Ammon's horn (tissue), 1 donor: ENCODE data around the gene BCL7C.

Source experiments
- DNase-seq: peaks from one replicate; pipeline ENCODE4 v3.0.0-alpha.2; 2016; ENCODE audit warnings: low spot score

Gene BCL7C

DNA sequence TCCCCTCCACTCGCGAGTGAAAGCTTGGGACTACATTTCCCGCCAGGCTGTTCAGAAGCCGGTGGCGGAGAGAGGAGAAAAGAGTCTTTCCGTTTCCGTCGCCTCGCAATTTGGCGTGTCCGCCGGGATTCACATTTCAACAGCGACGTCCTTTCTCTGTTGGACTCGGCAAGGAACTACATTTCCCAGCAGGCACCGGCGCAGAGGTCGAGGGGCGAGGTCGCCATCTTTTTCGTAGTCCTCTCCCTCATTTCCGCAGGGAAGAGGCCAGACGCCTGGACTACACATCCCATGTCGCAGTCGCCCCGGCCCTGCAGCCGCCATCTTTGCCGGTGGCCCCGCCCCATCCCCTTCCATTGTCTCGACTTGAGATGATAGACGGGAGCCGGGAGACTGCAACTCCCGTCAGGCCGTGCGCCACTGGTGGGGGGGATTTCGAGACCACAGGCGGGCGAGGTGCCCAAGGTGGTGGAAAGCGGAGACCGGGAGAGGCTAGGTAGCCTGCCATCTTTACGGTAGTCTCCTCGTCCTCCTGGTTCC lies 28.6 kb upstream of the BCL7C start:
- peak; percentile 100 for DNase-seq

DNA sequence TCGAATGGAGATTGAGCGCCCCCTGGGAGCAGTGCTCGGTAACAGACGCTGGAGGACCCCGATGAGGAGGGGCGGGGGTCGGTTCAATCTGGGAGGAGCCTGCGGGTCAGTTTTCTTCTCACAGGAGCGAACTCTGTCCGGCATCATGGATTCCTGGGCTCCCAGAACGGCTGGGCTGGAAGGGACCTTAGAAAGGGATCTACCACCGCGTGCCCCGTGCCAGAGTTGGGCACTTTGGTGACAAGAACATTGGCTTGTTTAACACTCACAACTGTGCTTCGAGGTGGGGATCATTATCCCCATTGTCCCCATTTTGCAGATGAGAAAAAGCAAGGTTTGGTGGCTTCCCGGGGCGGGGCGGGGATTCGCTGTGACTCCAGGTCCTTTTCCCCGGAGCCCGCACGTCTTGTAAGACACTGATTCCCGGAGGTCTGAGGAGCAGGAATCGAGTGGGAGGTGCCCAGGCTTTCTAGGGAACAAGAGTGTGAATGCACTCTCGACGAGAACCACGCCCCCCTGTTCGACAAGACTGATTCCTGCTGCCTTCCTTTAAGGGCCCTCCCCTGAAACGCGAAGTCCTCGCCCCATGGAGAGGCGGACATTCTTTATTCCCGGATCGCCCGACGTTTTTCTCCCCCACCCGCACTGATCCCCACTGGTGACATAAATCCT lies 28.0 kb upstream of the BCL7C start:
- peak; percentile 91 for DNase-seq

DNA sequence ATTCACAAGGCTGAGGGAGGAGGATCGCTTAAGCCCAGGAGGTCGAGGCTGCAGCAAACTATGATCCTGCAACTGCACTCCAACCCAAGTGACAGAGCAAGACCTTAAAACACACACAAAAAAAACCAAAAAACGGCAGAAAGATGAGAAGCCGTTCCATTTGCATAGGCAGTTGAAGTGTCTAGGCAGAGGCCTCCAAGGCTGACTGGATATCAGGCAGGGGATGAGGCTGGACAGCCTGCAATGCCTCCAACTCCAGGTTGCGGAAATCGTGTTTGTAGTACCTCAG lies 27.5 kb upstream of the BCL7C start:
- DNase-seq = no peak

DNA sequence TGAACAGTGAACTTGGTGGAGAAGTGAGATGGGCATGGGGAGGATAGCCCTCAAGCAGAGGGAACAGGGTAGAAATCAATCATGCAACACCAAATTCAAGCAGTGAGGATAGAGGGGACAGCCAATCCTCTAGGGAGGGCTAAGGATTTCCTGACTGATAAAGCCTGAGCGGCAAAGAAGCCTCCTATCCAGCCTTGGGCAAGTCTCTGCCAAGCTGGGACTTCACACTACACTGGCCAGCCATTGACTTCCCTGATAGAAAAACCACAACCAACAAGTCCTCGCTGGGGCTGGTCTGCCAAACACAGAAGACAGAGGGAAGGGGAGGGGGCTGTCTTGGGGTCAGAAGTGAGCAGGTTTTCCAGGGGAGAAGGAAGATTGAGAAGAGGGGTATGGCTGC lies 27.0 kb upstream of the BCL7C start:
- DNase-seq = no peak

DNA sequence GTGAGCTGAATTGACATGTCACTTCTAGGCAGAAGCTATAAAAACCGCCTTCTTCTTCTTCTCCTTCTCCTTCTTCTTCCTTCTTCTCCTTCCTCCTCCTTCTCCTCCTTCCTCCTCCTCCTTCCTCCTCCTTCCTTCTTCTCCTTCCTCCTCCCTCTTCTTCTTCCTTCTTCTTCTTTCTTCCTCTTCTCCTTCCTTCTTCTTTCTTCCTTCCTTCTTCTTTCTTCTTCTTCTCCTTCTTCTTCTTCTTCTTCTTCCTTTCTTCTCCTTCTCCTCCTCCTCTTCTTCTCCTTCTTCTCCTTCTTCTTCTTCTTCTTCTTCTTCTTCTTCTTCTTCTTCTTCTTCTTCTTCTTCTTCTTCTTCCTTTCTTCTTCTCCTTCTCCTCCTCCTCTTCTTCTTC lies 24.7 kb upstream of the BCL7C start:
- no peak for DNase-seq

DNA sequence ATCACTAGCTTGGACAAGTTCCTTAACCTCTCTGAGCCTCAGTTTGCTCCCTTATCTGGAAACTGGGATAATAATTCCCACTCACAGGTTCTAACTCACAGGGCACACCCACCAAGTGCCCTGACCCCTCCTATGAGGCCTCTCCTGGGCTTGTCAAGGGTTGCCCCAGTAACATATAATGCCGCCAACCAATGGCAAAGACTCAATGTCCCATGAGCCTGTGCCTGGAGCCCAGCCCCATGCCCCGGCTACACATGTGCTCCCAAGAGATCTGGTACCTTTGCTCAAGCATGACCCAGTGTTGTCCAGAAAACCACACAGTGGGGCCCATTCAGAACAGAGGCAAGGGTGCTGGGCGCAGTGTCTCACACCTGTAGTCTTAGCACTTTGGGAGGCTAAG lies 21.0 kb upstream of the BCL7C start:
- no peak for DNase-seq

DNA sequence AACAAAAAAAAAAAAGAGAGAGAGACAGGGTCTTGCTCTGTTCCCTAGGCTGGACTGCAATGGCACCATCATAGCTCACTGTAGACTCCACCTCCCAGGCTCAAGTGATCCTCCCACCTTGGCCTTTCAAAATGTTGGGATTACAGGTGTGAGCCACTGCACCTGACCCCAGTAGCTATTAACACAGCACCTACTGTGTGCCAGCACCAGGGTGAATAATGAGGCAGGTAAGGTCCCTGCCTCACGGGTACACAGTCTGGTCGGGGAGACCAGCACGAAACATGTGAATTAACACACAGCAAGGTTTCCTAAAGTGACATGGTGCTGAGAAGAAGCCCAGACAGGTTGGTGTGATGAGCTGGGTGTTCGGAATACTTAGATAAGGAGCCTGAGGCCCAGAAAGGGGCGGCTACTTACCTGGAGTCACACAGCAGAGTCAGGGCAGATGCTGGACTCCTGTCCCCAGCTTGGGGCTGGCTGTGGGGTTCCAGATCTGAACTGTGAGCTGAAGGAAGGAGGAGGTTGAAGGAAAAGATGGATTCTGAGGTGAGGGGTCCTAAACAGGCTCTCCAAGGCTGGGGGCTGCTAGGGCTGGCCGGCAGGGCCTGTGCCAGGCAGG lies 19.0 kb upstream of the BCL7C start:
- DNase-seq = no peak

DNA sequence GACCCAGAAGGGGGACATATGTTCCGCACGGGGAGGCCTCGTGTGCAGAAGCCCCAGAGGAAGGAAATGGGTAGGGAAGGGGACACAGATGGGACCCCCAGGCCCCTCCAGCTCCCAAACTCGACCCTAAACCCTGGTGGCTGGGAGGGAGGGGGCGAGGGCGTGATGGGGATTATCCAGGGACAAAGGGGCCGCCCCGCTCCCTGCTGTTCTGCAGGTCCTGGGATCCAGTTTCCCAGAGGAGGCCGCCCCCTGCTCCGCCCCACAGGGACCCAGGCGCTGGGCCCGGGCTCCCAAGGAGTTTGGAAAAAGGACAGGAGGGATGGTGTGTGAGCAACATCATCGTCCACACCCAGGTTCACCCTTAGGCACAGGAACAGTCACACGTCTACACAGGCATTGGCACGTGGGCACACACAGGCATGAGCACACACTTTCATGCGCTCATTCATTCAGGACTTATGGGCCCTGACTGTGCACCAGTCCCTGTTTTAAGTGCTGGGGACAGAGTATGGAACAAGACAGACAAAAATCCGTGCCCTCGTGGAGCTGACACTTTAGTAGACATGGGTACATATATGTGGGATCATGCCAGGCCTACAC lies 16.7 kb upstream of the BCL7C start:
- no peak for DNase-seq

DNA sequence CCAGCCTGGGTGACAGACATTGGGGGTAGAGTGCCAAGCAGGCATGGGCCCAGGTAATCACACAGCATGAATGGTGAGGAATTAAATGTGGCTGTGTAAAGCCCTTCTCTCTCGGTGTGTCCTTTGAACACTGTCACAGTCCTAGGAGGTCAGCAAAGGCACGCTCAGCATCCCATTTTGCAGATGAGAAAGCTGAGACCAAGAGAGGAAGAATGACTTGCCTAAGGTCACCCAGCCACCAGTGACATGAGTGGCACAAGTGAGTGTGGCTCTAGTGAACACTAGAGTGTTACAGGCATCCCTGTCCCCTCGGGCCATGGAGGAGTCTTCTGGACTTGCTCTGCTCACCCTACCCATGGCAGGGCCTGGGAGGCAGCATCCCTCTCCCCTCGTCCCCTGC lies 13.2 kb upstream of the BCL7C start:
- DNase-seq = no peak

DNA sequence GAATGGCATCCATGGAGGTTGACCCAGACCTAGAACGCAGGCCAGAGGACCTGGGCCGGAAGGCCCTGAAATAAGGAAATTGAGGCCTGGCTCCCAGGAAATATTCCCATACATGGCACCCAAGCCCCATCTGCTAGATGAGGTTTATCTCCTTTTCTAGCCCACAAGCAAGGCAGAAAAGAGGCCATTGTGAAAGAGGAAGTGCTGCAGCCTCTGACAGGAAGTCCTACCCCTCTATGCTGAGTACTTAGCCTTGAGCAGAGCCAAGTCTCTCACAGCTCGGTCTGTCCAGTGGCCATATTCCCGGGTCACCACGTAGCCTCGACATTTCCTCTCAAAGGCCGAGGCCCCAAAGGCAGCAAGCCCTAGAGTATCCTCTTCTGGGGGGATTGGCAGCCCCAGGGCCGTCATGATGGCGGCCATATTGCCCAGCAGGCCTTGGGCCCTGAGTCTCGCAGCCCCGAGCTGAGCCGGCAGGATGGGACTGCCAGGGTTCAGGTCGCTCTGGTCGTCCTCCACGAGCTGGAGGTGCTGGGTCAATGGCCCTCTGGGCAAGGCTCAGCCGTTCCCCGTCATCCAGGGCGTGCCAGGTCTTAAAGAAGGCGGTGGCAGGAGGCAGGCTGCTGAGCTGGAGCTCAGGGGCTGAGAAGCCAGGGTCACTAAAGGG lies 10.4 kb upstream of the BCL7C start:
- no peak for DNase-seq

DNA sequence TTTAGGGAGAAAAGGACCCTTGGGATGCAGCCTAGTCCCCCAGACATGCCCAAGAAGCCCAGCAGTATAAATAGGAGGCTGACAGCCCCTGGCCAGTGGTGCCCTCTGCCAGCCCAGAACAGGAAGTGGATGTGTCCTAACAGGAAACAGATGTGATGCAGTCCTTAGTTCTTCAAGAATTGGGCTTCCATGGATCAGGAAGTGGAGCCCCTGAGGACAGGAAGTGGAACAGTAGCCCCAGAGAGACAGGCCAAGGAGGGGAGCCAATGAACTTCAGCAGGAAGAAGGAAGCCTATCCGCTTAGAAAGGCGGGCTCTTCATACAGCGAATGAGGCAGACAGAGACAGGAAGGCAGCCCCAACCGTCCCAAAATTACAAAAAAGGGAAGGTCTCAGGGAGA lies 9.7 kb upstream of the BCL7C start:
- peak; percentile 76 for DNase-seq

DNA sequence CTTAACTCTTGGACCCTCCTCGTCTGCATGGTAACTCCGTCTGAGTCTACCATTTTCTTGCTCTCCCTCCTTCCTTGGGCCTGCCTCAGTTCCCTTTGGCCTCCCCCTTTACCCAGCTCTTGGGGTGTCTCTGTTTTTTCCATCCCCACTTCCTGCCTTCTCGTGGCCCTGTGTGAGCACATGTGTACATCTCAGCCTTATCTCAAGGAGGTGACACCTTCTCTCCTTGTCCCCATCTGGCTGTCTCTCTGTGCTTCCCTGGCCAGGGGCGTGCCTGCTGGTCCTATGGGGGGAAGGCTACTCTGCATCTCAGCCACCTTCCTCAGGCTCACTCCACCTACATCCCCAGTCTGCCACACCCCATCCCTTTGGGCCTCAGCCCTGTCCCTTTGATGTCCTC lies 9.1 kb upstream of the BCL7C start:
- DNase-seq = no peak

DNA sequence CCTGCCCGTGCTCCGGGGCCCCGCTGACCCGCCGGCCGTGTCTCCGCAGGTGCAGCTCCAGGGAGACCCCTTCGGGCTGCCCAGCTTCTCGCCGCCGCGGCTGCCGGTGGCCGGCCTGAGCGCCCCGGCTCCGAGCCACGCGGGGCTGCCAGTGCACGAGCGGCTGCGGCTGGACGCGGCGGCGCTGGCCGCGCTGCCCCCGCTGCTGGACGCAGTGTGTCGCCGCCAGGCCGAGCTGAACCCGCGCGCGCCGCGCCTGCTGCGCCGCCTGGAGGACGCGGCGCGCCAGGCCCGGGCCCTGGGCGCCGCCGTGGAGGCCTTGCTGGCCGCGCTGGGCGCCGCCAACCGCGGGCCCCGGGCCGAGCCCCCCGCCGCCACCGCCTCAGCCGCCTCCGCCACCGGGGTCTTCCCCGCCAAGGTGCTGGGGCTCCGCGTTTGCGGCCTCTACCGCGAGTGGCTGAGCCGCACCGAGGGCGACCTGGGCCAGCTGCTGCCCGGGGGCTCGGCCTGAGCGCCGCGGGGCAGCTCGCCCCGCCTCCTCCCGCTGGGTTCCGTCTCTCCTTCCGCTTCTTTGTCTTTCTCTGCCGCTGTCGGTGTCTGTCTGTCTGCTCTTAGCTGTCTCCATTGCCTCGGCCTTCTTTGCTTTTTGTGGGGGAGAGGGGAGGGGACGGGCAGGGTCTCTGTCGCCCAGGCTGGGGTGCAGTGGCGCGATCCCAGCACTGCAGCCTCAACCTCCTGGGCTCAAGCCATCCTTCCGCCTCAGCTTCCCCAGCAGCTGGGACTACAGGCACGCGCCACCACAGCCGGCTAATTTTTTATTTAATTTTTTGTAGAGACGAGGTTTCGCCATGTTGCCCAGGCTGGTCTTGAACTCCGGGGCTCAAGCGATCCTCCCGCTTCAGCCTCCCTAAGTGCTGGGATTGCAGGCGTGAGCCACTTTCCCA lies 8.4 kb upstream of the BCL7C start:
- peak; percentile 66 for DNase-seq

DNA sequence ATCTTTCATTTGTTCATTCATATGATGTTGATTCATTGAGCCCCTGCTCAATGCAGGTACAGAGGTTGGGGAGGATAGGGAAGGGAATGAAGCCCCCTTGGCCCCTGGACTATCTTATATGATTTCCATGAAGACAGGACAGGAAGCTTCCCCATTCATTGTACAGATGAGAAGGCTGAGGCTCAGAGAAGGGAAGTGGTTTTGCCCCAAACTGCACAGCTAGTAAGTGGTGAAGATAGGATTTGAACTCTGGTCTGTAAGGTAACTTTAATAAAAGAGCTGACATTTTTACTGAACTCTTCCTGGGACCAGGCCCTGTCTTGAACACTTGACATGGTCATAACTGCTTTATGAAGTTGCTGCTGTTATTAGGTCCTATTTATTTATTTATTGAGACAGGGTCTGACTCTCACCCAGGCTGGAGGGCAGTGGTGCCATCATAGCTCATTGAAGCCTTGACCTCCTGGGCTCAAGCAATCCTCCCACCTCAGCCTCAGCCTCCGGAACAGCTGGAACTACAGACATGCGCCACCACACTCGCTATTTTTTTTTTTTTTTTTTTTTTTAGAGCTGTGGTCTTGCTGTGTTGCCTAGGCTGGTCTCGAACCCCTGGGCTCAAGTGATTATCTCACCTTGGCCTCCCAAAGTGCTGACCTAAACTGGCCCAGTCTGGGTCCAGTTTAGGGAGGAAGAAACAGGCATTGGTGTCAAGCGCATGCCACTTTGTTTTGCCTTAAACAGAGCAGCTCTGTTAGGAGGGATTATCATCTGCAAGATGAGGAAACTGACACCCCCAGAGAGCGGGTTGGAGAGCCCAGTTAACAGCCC lies 7.5 kb upstream of the BCL7C start:
- no peak for DNase-seq

DNA sequence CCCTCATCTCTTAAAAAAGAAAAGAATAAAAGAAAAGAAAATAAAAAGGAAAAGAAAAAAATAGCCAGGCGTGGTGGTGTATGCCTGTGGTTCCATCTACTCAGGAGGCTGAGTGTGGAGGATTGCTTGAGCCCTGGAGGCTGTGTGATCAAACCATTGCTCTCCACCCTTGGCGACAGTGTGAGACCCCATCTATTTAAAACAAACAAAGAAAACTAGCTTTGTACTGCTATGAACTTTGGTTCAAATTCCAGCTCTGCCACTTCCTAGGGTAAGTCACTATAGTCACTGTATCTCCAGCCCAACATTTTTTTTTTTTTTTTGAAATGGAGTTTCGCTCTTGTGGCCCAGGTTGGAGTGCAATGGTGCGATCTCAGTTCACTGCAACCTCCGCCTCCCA lies 6.7 kb upstream of the BCL7C start:
- DNase-seq = no peak

DNA sequence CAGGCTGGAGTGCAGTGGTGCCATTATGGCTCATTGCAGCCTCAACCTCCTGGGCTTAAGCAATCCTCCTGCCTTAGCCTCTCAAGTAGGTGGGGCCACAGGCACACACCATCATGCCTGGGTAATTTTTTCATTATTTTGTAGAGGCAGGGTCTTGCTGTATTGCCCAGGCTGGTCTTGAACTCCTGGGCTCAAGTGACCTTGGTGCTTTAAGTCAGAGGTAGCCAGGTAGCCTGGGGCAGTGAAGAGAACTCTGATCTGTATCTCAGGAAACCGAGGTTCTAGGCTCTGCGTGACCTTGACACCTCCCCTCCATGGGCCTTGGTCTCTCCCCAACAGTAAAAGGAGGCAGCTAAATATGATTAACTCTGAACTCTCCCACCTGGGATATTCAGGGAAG lies 5.9 kb upstream of the BCL7C start:
- DNase-seq = no peak

DNA sequence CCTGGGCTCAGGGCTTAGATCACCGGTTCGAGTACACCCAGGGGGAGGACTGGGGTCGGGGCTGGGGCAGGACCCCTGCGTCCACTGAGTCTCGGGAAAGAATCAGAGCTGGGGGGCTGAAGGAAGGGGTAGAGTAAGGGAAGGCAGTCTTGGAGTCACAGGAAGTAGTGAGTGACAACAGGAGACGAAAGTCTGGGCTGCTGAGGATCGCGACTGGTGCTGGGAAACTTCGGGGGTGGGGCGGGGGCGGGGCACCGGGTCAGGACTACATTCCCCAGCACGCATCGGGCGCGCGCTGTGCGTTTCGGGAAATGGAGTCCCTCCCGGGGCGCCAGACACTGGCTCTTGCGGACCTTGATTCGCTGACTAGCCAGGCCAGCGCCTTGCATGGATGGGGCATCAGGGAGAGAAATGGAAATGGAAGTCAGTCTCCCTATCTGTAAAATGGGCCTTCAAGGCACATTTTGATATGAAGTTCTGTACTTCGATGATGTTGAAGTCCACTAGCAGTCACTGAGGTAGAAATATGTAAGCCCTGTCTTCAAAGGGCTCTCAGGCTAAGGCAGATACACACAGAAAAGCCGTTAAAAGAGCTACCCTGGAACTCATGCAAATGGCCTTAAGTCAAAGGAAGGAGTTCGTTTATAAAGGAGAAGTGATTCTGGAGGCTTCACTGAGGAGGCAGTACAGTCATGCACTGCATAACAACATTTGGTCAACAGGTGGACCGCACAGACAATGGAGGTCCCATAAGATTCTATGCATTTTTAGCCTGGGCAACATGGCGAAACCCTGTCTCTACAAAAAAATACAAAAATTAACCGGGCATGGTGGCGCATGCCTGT lies 3.2 kb upstream of the BCL7C start:
- peak; percentile 94 for DNase-seq

DNA sequence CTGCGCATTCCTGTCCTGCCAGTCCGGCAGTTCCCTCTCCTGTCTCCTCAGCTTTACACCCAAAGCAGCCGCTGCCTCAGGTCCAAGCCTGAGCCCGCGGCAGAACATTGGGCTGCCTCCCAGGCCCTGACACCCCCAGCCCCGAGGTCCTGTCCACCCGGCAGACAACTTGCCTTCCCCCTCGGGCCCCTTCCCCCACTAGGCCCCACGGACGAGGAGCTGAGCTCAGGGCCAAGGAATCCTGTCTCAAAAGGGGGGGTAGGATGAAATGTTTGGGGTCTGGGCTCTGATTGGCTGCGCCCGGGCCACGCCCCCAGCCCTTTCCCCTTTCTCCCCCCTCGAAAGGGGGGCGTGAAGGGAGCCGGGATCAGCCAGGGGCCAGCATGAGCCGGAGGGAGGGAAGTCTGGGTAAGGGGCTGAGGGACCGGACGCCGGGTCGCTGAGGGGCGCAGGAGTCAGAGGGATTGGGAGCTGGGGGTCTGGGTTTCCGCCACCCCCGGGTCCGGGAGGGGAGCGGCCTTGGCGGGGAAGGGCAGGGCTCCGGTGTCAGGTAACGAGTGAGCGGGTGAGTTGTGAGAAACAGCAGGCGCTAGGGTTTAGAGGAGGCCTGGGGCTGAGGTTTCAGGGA lies 2.5 kb upstream of the BCL7C start, which contains the start of gene CTF1:
CTF1 (plus strand) TSS at position 354 of the 628 bp plus-strand sequence; CDS start at position 384, 30 bp downstream.
- DNase-seq = peak; percentile 74

DNA sequence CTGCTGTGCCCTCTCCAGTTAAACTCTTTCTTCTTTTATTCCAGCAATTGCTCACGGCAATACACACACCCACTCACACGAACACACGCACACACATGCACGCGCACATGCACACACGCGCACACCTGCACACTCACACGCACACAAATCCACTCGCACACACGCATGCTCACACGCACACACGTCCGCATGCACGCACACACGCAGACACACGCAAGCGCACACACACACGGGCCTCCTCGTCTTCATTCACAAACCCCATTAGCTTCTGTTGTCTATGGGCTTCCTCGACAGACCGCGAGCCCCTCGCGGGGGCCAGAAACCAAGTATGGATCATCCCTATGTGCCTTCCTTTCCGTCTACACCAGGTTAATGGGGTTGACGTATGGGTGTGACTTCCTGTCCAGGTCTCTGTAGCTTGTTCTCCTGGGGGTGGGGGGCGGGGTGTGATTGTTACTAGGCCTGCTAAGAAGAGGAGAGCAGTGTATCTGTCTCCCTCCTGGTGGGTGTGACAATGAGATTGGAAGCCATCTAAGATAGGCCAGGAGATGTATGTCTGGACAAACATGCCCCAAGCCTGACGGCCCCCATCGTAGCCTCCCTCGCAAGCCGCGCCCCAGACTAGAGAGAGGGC lies 1.9 kb upstream of the BCL7C start:
- DNase-seq = no peak
